PFSK-1 (cell line): ENCODE measurements around the gene MRPS15.

Source experiments
- FOXP2 ChIP-seq: optimal IDR thresholded peaks from 2 replicates; pipeline ENCODE3; 2011; ENCODE audit warnings: borderline replicate concordance, control low read depth, inconsistent platforms; ENCODE audit not compliant: insufficient read depth; ENCODE audit errors: extremely low read length, extremely low read depth
- POLR2AphosphoS5 ChIP-seq: IDR thresholded peaks from 2 replicates; pipeline ENCODE4 v1.6.1; 2012; ENCODE audit warnings: low read depth, mild to moderate bottlenecking, control low read depth, low read length, moderate library complexity
- REST ChIP-seq, 2 experiments: IDR thresholded peaks; 2 replicates each; pipeline versions ENCODE4 v1.6.1 to v1.8.0; 2011 to 2012; ENCODE audit warnings: low read depth in 2 of 2, low read length in 2 of 2, control low read depth in 1 of 2, inconsistent platforms in 1 of 2, mild to moderate bottlenecking in 1 of 2, moderate library complexity in 1 of 2; ENCODE audit not compliant: insufficient read depth in 1 of 2
- SIN3A ChIP-seq: IDR thresholded peaks from 2 replicates; pipeline ENCODE4 v1.6.1; 2012; ENCODE audit warnings: mild to moderate bottlenecking, low read length, moderate library complexity, borderline replicate concordance; ENCODE audit not compliant: insufficient read depth
- TAF1 ChIP-seq: IDR thresholded peaks from 2 replicates; pipeline ENCODE4 v1.6.1; 2012; ENCODE audit warnings: low read length, control low read depth, borderline replicate concordance; ENCODE audit not compliant: insufficient read depth

GRCh38 chr1:36484099-36484498 lies 19.9 kb upstream of the MRPS15 start:
- TF ChIP-seq TAF1 = no peak
- TF ChIP-seq SIN3A = no peak
- TF ChIP-seq REST (IDR thresholded peaks at IDR 0.05; ENCODE audit: insufficient read depth in 1 of 2, low read depth in 2 of 2, low read length in 2 of 2) = no peak
- no peak for TF ChIP-seq POLR2AphosphoS5
- TF ChIP-seq FOXP2 = no peak
